H4 (cell line): ENCODE results near the gene SOX11. TPM values are rescaled to one million over a fixed set of nuclear protein-coding genes. Genes with fewer than 3 reads are reported as not detected.

Source experiments
- DNase-seq: peaks from one replicate; pipeline ENCODE4 v3.0.0-alpha.2; 2015; ENCODE audit warnings: low spot score
- total RNA-seq: library from RNA; depleted of rRNA; stranded (reverse); fragments of >200 nt; shearing (Covaris generic); gene quantifications from 2 replicates; pipeline ENCODE4 v1.2.3, GENCODE V29; 2014

SOX11 gene
- total RNA-seq, 1 experiment from 2014 or later: 1.8 TPM

- DNase-seq: no peak
These were observed 31.9 kb downstream of the SOX11 start for GRCh38 chr2:5723791-5724735.

DNA sequence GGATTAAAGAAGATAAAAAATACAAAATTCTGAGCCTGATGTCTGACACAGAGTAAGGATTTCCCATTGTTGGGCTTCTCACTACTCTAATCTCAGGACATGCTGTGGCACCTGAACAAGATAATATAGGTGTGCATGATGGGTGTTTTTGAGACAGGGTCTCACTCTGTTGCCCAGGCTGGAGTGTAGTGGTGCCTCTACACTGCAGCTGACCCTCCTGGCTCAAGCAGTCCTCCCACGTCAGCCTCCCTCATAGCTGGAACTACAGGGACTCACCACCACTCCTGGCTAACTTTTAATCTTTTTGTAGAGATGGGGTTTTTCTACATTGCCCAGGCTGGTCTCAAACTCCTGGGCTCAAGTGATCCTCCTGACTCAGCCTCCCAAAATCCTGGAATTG lies 32.9 kb downstream of the SOX11 start:
- DNase-seq: no peak

DNA sequence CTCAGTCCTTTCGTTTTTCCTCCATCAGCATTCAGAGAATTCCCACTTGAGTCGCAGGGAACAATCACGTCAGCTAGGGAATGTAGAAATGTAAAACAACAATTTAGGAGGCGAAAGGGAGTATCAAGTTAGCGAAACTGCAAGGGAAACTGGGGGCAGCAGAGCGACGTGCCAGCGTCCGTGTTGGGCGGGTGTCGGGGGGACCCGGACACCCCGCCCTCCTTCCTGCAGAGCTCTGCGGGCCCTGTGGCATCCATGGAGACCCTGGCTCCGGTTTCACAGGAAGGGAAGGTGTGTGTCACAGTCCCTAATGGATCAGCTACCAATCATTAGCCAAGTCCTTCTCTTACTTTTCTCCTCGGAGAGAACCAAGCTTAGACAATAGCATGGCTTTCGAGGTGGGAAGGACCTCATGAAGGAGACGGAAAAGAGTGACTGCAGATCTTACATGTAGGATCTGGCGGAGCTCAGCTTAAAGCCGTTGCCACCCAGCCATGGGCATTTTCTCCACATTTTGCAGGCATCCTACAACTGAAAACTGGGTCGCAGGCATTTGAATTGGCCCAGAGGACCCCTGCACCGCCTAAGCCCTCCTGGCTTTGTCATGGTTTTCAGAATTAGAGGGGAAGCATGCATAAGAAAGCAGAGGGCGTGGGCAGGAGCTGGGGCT lies 33.7 kb downstream of the SOX11 start:
- no peak for DNase-seq

- no peak for DNase-seq
These were observed 35.1 kb downstream of the SOX11 start for GRCh38 chr2:5727235-5727634.

- no peak for DNase-seq
These were observed 37.2 kb downstream of the SOX11 start for GRCh38 chr2:5729416-5729815.

DNA sequence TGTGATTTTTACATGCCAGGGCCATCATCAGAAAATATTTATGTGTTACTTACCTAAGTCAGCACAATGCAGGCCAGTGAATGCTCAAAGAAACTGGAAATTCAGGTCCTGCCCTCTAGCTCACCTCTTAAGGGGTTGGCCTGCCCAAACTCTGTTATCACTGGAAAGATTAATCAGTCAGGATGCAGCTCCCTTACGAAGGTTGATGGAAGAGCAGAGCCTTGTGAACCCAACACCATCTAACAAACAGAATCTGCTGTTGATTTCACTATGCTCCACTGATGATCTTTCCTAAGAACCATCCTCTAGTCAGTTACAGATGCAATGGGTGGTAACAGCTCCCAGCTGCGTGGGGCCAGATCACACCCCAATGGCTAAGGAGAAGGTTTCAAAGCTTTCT lies 38.2 kb downstream of the SOX11 start:
- no peak for DNase-seq

DNA sequence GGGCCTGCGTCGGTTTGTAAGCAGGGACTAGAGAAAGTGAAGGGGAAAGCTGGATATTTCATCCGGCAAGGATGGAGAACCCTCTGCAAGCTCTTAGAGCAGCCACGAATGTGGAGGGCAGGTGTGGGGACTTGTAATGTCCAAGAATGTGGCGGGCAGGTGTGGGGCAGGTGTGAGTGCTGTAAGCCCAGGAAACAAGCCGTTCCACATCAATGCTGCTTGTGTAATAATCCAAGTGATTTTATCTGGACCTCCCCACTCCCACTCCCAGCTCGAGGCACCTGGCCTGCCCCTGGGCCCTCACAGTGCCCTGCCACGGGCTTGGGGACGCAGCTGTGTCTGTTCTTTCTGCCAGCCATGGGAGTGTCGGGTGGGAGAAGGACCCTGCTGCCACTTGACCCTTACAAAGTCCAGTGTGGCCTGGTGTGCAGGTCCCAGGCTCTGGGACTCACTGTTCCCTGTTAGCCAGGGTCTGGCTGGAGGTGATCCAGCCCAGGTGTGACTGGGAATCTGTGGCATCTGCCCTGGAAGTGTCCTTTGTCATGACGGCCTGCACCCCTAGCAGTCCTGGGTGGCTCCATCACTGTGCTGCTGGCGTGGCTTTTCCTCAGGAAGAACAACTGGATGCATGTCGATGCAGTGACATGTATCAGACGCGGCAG lies 42.8 kb downstream of the SOX11 start:
- no peak for DNase-seq

GRCh38 chr2:5735521-5735861 lies 43.3 kb downstream of the SOX11 start:
- DNase-seq: no peak

GRCh38 chr2:5736050-5736449 lies 43.9 kb downstream of the SOX11 start:
- no peak for DNase-seq

- DNase-seq: no peak
These were observed 44.7 kb downstream of the SOX11 start for GRCh38 chr2:5736886-5737285.

- no peak for DNase-seq
These were observed 47.9 kb downstream of the SOX11 start for GRCh38 chr2:5740053-5740452.

DNA sequence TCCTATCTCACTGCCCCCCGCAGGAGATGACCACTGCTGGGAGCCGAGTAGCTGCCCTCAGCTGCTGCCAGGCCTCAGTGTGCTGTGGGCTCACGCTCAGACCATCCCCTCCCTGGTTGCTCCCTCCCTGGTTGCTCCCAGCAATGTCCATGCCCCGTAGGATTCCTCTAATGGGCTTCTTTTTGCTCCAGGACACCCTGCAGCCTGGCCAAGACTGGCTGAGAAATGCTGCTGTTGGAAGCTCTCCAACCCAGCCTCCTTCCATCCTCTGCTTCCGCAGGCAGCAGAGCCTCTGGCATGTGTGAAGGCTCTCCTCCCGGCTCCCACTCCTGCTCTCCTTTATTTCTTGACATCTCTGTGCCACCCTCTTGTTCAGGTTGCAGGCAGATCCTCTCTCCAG lies 48.6 kb downstream of the SOX11 start:
- DNase-seq: no peak

GRCh38 chr2:5741242-5741641 lies 49.1 kb downstream of the SOX11 start:
- DNase-seq: no peak

DNA sequence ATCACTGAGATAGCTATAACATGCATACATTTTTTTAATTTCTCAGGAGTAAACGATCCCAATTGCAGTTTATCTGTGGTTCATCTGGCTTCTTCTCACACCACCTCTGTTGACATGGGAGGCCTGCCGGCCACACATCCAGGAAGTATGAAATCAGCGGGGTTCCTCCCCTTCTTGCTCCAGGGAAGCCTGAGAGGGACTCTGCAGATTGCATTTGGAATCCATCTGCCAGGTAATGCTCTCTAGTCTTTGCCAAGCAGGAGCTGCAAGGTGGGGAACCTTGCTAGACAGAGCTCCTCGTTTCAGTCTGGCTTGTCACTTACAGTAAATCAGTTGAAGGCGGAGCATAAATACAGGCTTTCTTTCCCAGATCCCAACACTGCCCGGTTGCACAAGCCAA lies 49.9 kb downstream of the SOX11 start:
- DNase-seq: no peak

GRCh38 chr2:5748391-5748790 lies 56.2 kb downstream of the SOX11 start:
- DNase-seq: no peak

DNA sequence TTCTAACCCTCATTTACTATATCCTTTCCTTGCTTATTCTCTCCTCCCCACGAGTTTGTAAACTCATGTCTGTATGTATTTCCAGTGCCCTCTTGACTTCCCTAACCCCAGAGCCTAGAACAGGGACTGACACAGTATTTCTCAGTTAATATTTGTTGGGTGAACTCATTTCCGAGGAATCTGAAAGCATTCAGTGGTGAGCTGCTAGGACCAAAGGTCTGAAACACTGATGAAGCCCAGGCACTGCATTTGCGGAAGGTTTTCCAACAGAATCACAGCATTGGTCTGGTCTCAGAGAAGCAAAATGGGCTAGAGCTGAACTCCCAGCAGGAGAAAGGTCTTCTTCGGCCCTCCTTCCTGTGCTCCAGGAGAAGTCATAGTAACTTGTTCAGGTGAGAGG lies 56.8 kb downstream of the SOX11 start:
- no peak for DNase-seq

DNA sequence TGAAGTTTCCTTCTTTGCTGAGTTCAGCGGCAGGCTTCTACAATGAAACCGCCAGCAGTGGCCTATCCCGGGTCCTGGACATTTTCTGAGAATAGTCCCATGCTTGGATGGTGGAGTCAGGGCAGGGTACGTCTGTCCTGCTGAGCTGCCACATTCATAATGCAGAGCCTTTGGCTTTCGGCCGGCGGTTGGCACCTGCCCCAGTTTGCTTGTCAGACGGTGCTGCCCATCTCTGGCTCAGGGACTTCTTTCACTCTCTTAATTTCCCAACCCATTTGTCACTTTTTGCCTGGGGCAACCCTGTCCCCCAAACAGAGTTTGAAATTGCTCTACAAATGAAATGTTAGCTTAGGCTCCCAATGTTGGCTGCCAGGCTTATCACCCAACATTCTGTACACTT lies 57.2 kb downstream of the SOX11 start:
- DNase-seq: no peak
